ENCODE measurements around the gene ABLIM2.
A peak's percentile ranks its signal among the peaks of the same experiment; 100 is the strongest.

Gene ABLIM2

GRCh38 chr4:8158710-8159536, at the start of gene ABLIM2:
TSS of gene ABLIM2 (minus strand) at chr4:8158813. CDS start at chr4:8158689, 124 bp downstream.
- DNase-seq: peak; percentile 98

DNA sequence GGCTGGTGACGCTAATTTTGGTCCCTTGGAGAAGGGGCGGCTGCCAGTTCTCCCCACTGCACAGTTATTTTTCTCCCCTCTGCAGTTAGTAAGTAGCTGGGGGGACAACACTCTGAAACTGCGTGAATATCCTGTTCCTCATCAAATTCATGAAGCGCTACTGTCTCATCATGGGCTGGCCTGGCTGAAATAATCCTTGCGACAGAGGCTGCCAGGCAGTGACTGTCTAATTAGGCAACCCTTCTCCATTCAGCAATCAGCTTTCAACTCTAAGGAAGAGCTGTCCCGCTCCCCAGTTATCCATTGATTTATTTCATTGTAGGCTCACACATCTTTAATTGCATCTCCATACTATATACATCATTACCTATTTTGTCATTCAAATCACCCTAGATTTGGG, 48.7 kb upstream of the ABLIM2 start:
- no peak for DNase-seq

DNA sequence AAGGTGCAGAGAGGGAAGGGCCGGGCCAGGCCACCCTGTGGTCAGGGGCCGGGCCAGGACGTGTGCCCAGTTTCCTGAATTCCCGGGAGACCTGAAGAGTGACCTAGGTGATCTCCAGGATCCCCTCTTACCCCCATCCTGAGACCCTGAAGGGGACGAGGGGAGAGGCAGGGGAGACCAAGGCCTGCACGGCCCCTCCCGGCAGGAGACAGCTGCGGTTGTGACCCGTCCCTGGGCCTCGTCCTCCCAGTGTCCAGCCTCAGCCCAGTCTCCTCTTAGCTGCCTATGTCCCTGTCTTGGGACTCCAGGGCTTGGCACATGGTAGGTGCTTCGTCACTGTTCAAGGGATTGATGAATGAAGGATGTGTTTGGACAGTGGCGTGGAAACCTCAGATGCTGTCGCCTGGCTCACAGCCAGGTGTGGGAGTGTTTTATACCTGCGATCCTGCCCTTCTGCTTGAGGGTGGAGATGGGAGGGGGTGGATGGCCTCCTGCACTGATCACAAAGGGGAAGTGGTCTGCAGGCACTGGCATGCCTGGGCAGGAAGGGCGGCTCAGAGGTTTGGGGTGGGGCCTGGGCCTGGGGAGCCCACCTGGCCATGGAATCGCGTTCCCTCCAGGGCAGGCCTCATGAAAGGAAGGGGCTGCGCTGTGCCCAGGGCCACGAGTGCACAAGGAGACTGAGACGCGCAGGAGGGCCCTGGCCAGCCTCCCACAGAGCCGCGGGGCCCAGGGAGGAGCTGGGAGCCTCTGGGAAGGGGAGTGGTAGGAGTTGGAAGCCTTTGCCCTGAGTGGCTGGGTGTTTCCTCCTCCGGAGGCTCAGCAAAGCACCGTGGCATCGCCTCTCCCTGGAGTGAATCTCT, 47.4 kb upstream of the ABLIM2 start:
- no peak for DNase-seq

GRCh38 chr4:8205241-8205707, 46.7 kb upstream of the ABLIM2 start:
- DNase-seq: no peak

- DNase-seq: no peak
These were observed 46.1 kb upstream of the ABLIM2 start for GRCh38 chr4:8204576-8205227.

DNA sequence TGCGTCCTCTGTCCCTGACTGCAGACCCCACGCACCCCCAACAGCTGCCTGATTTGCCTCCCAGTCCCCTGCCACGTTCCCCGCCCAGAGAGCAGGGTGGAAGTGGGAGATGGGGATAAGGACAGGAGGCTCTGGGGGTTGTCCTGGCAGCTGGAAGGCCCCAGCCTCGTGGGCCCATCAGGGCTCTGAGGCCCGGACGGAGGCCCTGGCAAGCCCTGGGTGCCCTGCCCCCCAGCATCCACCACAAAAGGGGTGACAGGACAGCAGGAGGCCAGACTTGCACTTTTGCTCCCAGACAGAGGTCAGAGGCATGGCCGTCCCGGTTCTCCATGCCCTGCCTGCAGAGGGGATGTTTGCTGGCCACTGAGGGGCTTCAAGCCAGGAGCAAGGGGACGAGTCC, 45.2 kb upstream of the ABLIM2 start:
- DNase-seq: no peak

GRCh38 chr4:8203052-8203401, 44.4 kb upstream of the ABLIM2 start:
- DNase-seq: no peak

GRCh38 chr4:8202108-8203051, 43.8 kb upstream of the ABLIM2 start:
- DNase-seq: no peak

- no peak for DNase-seq
These were observed 42.7 kb upstream of the ABLIM2 start for GRCh38 chr4:8201321-8201781.

- DNase-seq: peak; percentile 69
These were observed 41.8 kb upstream of the ABLIM2 start for GRCh38 chr4:8200302-8200975.

- no peak for DNase-seq
These were observed 41.1 kb upstream of the ABLIM2 start for GRCh38 chr4:8199594-8200301.

DNA sequence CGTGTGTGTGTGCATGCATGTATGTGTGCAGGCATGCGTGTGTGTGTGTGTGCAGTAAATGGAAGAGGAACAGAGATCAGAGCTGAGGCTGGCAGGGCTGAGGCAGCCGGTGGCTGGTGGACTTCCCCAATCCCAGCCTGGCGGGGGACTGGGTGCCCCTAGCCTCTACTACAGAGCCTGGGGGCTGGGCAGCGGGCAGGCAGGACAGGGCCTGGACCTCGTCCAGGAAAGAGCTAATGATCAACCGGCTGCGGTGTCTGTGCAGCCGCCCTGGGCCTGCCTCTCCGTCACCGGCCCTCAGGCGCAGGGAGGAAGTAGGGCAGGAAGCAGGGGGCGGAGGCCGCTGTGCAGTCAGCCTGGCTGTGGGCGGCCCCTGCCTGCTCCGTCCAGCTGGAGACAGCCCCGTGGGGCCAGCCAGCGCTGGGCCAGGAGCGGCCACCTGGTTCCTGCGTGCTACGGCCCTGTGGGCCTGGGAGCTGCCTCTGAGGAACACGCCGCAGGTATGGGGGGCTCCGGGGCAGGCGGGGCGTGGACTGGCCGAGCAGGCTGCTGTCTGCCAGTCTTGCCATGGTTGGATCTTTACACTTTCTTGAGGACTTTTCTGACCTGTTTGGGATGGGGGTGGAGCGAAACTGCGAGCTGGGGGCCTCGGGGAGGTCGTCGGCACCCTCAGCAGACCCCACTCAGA, 40.4 kb upstream of the ABLIM2 start, which contains the start of gene SH3TC1:
Gene SH3TC1, plus strand, starts transcription at position 385 of the 688 bp plus-strand sequence. CDS start 5,905 bp downstream, outside the sequence.
- DNase-seq: peak; percentile 91

GRCh38 chr4:8198206-8198905, 39.7 kb upstream of the ABLIM2 start:
- DNase-seq: no peak

- DNase-seq: no peak
These were observed 38.9 kb upstream of the ABLIM2 start for GRCh38 chr4:8197521-8197920.

DNA sequence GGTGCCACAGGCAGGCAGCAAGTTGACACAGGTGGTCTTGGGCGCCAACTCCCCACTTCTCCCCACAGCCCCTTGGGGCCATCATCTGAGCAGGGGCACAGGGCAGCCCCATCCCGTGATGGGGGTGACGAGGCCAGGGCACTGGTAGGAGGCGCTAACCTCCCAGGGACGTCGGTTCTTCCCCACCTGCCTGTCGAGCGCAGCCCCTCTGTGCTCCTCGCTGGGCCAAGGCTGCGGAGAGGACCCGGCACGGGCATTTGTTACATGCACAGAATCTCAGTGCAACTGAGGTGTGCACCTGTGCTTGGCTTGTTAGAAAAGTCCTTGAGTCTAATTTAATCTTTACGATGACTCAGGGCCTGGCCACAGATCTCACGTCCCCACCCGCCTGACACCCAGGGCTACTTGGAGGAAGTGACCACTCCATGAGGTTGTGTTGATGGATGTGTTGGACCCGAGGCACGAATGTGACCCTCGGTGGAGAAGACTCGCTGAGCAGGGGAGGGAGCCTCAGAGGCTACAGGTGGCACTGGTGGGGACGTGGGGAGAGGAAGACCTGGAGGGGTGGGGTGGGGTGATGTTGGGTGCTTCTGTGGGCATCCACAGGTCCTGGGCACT, 37.3 kb upstream of the ABLIM2 start:
- DNase-seq: no peak

- no peak for DNase-seq
These were observed 36.8 kb upstream of the ABLIM2 start for GRCh38 chr4:8195431-8195830.

DNA sequence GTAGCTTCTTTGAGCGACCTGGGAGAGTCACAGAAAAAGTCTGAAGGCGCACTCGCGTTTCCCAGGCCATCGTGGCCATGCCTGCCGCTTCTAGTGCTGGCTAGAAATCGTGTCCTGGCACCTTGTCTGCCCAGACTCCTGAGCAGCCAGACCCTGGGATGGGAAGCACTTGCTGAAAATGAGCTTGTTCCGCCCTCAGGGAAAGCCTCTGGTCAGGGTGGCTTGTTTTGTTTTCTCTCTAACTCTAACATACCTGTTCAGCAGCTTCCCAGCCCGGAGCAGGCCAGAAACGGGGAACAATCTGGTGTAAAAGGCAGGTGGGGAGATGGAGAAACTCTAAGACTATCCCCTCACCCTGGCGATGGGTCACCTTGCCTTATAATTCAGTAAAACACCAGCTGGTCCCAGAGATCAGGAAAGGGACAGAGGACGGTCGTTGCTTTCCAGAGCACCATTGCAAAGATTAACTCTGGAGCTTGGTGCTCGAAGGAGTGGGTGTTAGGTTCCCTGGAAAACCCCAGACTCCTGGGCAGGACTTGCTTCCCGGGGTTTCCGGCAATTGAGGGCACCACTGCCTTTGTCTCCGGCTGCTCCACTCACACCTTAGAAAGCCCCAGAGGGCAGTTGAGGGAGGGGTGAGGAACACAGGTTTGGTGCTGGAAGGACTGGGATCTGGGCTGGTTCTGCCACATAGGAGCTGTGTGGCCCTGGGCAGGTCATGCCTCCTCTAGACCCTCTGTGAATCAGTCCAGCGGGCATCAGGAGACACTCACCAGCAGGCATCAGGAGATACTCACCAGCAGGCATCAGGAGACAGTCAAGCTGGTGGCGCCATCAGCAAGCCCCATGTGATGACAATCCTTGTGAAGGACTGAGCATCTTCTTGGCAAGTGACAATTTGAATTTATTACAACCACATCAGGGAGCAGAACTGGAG, 36.0 kb upstream of the ABLIM2 start:
- DNase-seq: no peak
